Stimulated activated CD4-positive, alpha-beta T cell treated with anti-CD3 and anti-CD28 coated beads, Interleukin-2, amount 100 ng/mL, for 4 hours (primary cell): ENCODE measurements around the gene XYLT1.

Experiments
- DNase-seq: peaks from one replicate; pipeline ENCODE4 v3.0.0-alpha.2; 2020; ENCODE audit warnings: low read depth

XYLT1 gene

GRCh38 chr16:17305694-17306093 lies 165.1 kb downstream of the XYLT1 start:
- DNase-seq = peak; percentile 4

- DNase-seq = no peak
Measured at GRCh38 chr16:17304491-17305119, 166.2 kb downstream of the XYLT1 start.

GRCh38 chr16:17304106-17304490 lies 166.7 kb downstream of the XYLT1 start:
- DNase-seq = no peak

GRCh38 chr16:17303101-17303500 lies 167.7 kb downstream of the XYLT1 start:
- DNase-seq = no peak

- DNase-seq = no peak
Measured at GRCh38 chr16:17302620-17303019, 168.1 kb downstream of the XYLT1 start.

- DNase-seq = no peak
Measured at GRCh38 chr16:17302214-17302613, 168.5 kb downstream of the XYLT1 start.

GRCh38 chr16:17301593-17302135 lies 169.1 kb downstream of the XYLT1 start:
- DNase-seq = no peak

- DNase-seq = no peak
Measured at GRCh38 chr16:17301184-17301583, 169.6 kb downstream of the XYLT1 start.

- no peak for DNase-seq
Measured at GRCh38 chr16:17299790-17300189, 171.0 kb downstream of the XYLT1 start.

GRCh38 chr16:17298238-17298637 lies 172.5 kb downstream of the XYLT1 start:
- DNase-seq = no peak

GRCh38 chr16:17296431-17296830 lies 174.3 kb downstream of the XYLT1 start:
- DNase-seq = no peak

GRCh38 chr16:17295948-17296347 lies 174.8 kb downstream of the XYLT1 start:
- no peak for DNase-seq

- DNase-seq = no peak
Measured at GRCh38 chr16:17294856-17295255, 175.9 kb downstream of the XYLT1 start.

- DNase-seq = no peak
Measured at GRCh38 chr16:17293813-17294558, 176.8 kb downstream of the XYLT1 start.

- DNase-seq = no peak
Measured at GRCh38 chr16:17291289-17291688, 179.5 kb downstream of the XYLT1 start.

GRCh38 chr16:17289674-17290635 lies 180.8 kb downstream of the XYLT1 start:
- DNase-seq = no peak

- DNase-seq = no peak
Measured at GRCh38 chr16:17289050-17289449, 181.7 kb downstream of the XYLT1 start.

GRCh38 chr16:17287166-17287800 lies 183.5 kb downstream of the XYLT1 start:
- DNase-seq = no peak

- no peak for DNase-seq
Measured at GRCh38 chr16:17286443-17286842, 184.3 kb downstream of the XYLT1 start.

- DNase-seq = no peak
Measured at GRCh38 chr16:17283016-17283415, 187.7 kb downstream of the XYLT1 start.

GRCh38 chr16:17282247-17282646 lies 188.5 kb downstream of the XYLT1 start:
- DNase-seq = no peak

- DNase-seq = no peak
Measured at GRCh38 chr16:17281052-17281451, 189.7 kb downstream of the XYLT1 start.
